GM13977 (cell line): ENCODE measurements around the gene IFNL1.

Source experiments
- DNase-seq: peaks from one replicate; pipeline ENCODE4 v3.0.0; 2012; ENCODE audit warnings: low spot score
- in situ Hi-C: fragments of 300-500 bp; cut with MboI; formaldehyde crosslinking; loops from one replicate; pipeline ENCODE4 v1.12.0; 2022; ENCODE audit warnings: low sequenced_read_pairs, low pct_unique_long_range_greater_than_20kb, mixed read lengths, inconsistent platforms; ENCODE audit not compliant: unreplicated experiment
- TF ChIP-seq, protein P1 (sequence below): IDR thresholded peaks from 2 replicates; pipeline ENCODE4 v1.5.1; 2012; ENCODE audit warnings: mild to moderate bottlenecking, control low read depth; ENCODE audit not compliant: insufficient read depth; ENCODE audit errors: extremely low read depth, missing control alignments

The IFNL1 gene

DNA sequence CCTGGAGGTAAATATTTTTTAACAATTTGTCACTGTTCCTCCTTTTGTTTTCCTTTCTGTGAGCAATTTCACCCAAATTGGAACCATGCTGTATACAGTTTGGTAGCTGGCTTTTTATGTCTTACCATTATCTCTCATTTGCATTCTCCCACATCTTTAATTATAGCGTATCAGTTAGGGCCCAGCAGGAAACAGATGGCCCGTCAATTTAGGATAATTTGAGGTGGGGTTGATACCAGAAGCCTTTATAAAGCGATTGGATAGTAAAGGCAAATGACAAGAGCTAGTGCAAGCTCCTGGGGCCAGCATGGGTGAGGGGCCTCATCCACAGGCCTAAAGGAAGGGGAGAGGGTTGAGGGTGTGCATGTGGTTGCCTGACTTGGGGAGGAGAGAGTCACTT, 43.7 kb upstream of the IFNL1 start:
- in situ Hi-C loops, result no loop called here
- DNase-seq, result no peak

DNA sequence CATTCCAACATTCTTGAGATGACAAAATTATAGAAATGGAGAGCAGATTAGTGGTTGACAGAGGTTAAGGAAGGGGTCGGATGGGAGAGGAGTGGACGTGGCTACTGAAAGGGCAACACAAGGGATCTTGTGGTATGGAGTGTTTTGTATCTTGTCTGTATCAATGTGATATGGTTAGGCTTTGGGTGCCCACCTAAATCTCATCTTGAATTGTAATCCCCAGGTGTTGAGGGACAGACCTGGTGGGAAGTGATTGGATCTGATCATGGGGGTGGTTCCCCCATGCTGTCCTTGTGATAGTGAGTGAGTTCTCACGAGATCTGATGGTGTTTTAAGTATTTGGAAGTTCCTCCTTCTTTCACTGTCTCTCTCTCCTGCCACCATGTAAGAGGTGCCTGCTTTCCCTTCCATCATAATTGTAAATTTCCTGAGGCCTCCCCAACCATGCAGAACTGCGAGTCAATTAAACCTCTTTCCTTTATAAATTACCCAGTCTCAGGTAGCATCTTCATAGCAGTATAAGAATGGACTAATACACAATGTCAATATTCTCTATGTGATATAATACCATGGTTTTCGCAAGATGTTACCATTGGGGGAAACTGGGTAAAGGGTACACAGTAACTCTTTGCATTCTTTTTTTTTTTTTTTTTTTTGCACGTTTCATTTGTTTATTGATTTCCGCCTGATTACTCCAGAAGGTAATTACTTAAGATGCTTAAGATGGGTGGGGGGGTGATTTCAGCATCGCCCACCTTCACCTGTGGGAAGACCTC, 42.6 kb upstream of the IFNL1 start:
- in situ Hi-C loops, result no loop called here
- TF ChIP-seq, protein P1, sequence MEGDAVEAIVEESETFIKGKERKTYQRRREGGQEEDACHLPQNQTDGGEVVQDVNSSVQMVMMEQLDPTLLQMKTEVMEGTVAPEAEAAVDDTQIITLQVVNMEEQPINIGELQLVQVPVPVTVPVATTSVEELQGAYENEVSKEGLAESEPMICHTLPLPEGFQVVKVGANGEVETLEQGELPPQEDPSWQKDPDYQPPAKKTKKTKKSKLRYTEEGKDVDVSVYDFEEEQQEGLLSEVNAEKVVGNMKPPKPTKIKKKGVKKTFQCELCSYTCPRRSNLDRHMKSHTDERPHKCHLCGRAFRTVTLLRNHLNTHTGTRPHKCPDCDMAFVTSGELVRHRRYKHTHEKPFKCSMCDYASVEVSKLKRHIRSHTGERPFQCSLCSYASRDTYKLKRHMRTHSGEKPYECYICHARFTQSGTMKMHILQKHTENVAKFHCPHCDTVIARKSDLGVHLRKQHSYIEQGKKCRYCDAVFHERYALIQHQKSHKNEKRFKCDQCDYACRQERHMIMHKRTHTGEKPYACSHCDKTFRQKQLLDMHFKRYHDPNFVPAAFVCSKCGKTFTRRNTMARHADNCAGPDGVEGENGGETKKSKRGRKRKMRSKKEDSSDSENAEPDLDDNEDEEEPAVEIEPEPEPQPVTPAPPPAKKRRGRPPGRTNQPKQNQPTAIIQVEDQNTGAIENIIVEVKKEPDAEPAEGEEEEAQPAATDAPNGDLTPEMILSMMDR, result no peak
- no peak for DNase-seq

More for the DNA sequence above, 43.7 kb upstream of the IFNL1 start:
- TF ChIP-seq, protein P1, result no peak

DNA sequence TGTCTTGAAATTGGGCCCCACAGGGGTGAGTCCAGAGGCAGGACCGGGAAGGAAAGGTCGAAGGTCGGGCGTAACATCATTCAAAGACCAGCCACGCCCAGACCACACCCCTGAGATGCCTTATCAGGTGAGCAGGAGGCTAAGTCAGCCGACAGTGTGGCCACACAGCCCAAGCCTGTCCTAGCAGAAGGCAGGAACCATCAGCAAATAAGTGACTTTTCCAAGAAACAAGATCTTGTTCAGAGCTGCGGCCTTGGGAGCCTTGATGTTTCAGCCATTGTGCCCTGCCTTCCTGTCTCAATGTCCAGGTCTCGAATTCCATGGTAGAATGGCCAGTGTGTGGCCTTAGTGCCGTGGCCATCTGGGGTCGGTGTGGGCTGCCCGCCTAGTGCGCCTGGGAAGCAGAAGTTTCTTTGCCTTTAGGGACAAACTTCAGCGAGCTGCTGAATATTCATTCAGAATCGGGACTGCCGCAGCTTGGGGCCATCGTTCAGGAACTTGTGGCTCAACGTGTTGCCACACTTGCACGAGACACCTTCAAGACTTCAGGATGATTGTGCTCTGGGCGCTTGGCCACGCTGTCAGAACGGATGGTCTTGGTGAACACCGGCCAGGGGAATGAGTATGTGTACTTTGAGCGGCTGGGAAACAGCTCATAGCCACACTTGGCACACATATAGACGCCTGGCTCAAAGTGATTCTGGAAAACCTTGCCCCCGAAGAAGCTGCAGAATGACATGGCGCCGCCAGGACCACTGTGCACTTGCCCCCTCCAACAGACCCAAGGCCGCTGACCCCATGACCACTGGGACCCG, 41.5 kb upstream of the IFNL1 start:
- in situ Hi-C loops, result no loop called here
- TF ChIP-seq, protein P1, result no peak
- no peak for DNase-seq

DNA sequence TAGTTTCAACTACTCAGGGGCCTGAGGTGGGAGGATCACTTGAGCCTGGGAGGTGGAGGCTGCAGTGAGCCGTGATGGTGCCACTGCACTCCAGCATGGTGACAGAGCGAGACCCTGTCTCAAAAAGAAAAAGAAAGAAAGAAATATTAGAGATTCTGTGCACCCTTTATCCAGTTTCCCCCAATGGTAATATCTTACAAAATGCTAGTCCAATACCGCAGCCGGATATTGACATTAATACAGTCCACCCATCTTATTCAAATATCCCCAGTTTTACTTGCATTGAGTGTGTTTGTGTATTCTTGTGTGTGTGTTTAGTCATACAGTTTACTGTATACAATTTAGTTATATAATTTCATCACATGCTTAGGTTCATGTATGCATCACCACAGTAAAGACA, 39.0 kb upstream of the IFNL1 start:
- in situ Hi-C loops, result no loop called here
- TF ChIP-seq, protein P1, result no peak
- DNase-seq, result no peak

DNA sequence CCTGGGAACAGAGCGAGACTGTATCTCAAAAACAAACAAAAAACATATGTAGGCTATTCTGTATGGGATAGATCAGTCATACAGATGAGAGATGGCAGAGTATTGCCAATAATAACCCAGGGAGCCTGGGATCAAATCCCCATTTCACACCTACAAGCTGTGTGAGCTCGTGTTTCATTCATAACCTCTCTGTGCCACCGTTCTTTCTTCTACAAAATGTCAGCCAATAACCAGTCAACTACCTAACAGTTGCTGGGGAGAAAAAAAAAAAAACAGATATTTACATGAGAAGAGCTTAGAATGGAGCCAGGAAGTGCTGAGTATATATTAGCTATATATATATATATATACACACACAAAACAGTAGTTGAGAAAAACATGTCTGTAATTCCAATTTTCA, 34.5 kb upstream of the IFNL1 start:
- in situ Hi-C loops, result no loop called here
- TF ChIP-seq, protein P1, result no peak
- DNase-seq, result no peak

DNA sequence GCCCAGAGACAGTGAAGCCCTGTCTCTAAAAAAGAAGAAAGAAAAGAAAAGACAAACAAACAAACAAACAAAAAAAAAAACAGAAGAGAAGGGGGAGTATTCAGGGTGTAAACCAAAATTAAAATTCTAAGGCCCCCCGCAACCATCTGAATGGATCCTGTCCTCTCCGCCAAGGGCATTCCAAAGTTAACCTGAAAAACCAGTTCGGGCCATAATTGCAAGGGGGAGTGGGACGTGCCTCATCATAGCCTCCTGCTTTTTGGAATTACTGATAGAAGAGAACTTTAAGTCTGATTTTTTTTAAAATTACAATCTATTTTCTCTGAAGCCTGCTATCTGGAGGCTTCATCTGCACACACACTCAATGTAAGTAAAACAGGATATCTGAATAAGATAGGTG, 33.7 kb upstream of the IFNL1 start:
- in situ Hi-C loops, result no loop called here
- TF ChIP-seq, protein P1, result no peak
- DNase-seq, result no peak
